Ascending aorta (tissue), 2 donors: ENCODE results near the gene HLA-DRB1. TPM values are rescaled to one million over a fixed set of nuclear protein-coding genes. Genes with fewer than 3 reads are reported as not detected.
A peak's percentile ranks its signal among the peaks of the same experiment; 100 is the strongest.
"Not testable (repeated sequence)": the region's sequence is repeated elsewhere in the genome, so short reads cannot be mapped to it uniquely, and the experiment has no call there.

ENCODE experiments used
- DNase-seq, 2 donors: peaks; one replicate each; pipeline ENCODE4 v3.0.0-alpha.2; 2019; ENCODE audit warnings: low spot score in 2 of 2
- H3K27ac ChIP-seq, 2 donors: fragments of 200-600 bp; sonication (generic); one replicate each; pipeline ENCODE4 v1.5.1; 2016 to 2017; ENCODE audit warnings: mild to moderate bottlenecking in 1 of 2
- H3K27me3 ChIP-seq: fragments of 200-600 bp; sonication (generic); one replicate; pipeline ENCODE4 v1.5.1; 2017
- H3K36me3 ChIP-seq, 2 donors: fragments of 200-600 bp; sonication (generic); one replicate each; pipeline ENCODE4 v1.5.1; 2016
- H3K4me1 ChIP-seq, 2 donors: fragments of 200-600 bp; sonication (generic); one replicate each; pipeline ENCODE4 v1.5.1; 2016 to 2017; ENCODE audit warnings: mild to moderate bottlenecking in 1 of 2
- H3K4me3 ChIP-seq, 2 donors: fragments of 200-600 bp; sonication (generic); one replicate each; pipeline ENCODE4 v1.5.1; 2016 to 2017; ENCODE audit warnings: mild to moderate bottlenecking in 1 of 2
- H3K9me3 ChIP-seq, 2 donors: fragments of 200-600 bp; sonication (generic); one replicate each; pipeline ENCODE4 v1.5.1; 2016
- intact Hi-C: fragments of 100-400 bp; cut with DNase I; formaldehyde crosslinking; loops from one replicate; pipeline ENCODE4 v1.15.1; 2023
- total RNA-seq: library from RNA; depleted of rRNA; stranded (reverse); fragments of >200 nt; gene quantifications from one replicate; pipeline ENCODE4 v1.1.0, GENCODE V29; 2016
- TF ChIP-seq, protein P1 (sequence below), 3 experiments: fragments of 200-600 bp in 2 of 3; fragments of 450-650 bp in 1 of 3; sonication (generic) in 2 of 3; IDR thresholded peaks; one replicate each; pipeline ENCODE4 v1.5.1; 2016 to 2019; ENCODE audit warnings: antibody characterized with exemption in 3 of 3, mild to moderate bottlenecking in 1 of 3, moderate library complexity in 1 of 3

The HLA-DRB1 gene
- total RNA-seq, 1 donor from 2014 or later: 82.5 TPM

DNA sequence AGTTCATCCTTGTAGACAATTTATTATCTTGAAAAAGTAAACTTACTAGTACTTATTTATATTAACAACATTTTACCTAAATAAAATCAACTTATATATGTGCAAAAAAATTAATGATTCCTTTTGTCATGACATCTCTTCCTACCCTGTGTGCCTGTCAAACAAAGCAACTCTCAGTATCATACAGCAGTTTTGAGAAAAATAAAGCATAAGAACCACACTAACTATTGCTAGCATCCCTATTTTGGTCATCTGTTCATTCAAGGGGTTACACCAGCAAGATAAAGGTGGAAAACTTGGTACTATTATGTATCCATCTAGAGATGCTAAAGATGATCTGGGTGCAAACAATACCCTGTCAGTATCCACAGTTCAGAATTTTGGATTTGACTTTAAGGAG, 7.4 kb upstream of the HLA-DRB1 start:
- H3K27me3 ChIP-seq: no peaks in the 10 kb centered on the region
- no peak for DNase-seq
- H3K4me3 ChIP-seq: no peak overlapping the region
- TF ChIP-seq, protein P1, sequence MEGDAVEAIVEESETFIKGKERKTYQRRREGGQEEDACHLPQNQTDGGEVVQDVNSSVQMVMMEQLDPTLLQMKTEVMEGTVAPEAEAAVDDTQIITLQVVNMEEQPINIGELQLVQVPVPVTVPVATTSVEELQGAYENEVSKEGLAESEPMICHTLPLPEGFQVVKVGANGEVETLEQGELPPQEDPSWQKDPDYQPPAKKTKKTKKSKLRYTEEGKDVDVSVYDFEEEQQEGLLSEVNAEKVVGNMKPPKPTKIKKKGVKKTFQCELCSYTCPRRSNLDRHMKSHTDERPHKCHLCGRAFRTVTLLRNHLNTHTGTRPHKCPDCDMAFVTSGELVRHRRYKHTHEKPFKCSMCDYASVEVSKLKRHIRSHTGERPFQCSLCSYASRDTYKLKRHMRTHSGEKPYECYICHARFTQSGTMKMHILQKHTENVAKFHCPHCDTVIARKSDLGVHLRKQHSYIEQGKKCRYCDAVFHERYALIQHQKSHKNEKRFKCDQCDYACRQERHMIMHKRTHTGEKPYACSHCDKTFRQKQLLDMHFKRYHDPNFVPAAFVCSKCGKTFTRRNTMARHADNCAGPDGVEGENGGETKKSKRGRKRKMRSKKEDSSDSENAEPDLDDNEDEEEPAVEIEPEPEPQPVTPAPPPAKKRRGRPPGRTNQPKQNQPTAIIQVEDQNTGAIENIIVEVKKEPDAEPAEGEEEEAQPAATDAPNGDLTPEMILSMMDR (IDR thresholded peaks at IDR 0.05): no peak
- no peaks in the 10 kb centered on the region for H3K4me1 ChIP-seq
- H3K36me3 ChIP-seq: no peaks in the 10 kb centered on the region
- H3K27ac ChIP-seq: no peak overlapping the region
- no peaks in the 10 kb centered on the region for H3K9me3 ChIP-seq
- intact Hi-C loops: no loop called here

DNA sequence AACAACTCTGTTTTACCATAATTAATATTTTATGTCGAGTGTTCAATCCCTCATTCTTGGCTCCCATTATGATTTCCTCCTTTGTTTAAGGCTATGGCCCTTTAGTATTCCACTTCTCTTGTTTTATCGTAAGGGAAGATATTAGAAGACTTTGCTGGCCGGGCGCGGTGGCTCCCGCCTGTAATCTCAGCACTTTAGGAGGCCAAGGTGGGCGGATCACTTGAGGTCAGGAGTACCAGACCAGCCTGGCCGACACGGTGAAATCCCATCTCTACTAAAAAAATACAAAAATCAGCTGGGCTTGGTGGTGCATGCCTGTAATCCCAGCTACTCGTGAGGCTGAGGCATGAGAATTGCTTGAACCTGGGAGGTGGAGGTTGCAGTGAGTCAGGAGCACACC, 1.1 kb upstream of the HLA-DRB1 start:
- DNase-seq, H3K9me3 ChIP-seq, H3K27ac ChIP-seq, intact Hi-C loops, H3K4me3 ChIP-seq, H3K36me3 ChIP-seq, H3K4me1 ChIP-seq, H3K27me3 ChIP-seq: not testable (repeated sequence)

- Histone ChIP-seq H3K9me3 (no peaks in the 10 kb centered on the region), H3K27me3 (no peaks in the 10 kb centered on the region), H3K4me1 (no peaks in the 10 kb centered on the region), H3K36me3 (no peaks in the 10 kb centered on the region), H3K27ac (no peak overlapping the region), H3K4me3 (peak overlapping the region in 1 of 2 donors; percentile 19)
- intact Hi-C loops: loop anchor here (5.0 kb wide), 1 partner anchor 61 kb away; no protein-coding TSS in a partner anchor
- no peak for DNase-seq
- TF ChIP-seq, protein P1 (IDR thresholded peaks at IDR 0.05): no peak
Measured at GRCh38 chr6:32588156-32588555, 1.5 kb downstream of the HLA-DRB1 start.

DNA sequence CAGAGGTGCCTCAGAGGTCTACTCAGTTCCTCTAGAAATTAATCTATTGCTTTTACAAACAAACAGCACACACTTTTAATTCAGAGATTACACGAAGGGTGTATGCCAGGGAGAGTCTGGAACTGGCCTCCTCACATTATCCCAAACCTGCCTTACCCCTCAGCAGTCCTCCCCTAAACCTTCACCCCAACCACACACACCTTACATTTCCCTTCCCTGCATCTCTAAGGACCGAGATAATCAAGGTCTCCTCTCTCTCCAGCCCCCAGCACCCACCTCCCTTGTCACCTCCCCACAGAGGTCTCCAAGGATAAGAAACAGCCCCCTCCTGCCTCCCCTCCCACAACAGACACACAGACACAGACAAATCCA, 6.1 kb downstream of the HLA-DRB1 start:
- Histone ChIP-seq H3K27ac (no peak overlapping the region), H3K9me3 (no peaks in the 10 kb centered on the region), H3K4me1 (no peaks in the 10 kb centered on the region), H3K27me3 (no peaks in the 10 kb centered on the region), H3K4me3 (no peak overlapping the region), H3K36me3 (no peaks in the 10 kb centered on the region)
- intact Hi-C loops: no loop called here
- no peak for DNase-seq
- TF ChIP-seq, protein P1 (IDR thresholded peaks at IDR 0.05): no peak

DNA sequence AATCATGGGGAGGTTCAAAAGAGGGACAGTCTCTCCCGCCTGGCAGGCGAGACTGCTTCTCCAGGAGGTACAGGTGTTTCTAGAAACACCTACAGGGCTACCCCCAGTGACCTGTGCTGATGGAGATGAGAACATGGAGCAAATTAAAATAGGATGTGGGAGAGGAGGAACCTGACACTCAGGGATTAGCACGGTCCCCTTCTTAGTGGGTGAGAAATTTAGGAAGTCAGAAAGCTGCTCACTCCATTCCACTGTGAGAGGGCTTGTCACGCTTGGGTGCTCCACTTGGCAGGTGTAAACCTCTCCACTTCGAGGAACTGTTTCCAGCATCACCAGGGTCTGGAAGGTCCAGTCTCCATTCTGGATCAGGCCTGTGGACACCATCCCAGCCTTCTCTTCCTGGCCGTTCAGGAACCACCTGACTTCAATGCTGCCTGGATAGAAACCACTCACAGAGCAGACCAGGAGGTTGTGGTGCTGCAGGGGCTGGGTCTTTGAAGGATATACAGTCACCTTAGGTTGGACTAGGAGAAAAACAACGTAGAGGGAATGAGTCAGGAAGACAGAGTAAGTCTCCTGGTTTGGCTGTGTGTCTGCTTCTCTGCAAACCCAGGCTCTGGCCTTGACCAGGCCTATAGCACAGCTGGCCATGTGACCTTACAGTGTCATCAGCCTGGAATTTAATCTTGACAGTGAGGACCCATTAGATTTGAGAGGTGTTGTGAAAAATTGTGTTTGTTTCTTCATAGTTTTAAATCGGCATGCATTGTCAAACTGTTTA, 8.1 kb downstream of the HLA-DRB1 start:
- TF ChIP-seq, protein P1 (IDR thresholded peaks at IDR 0.05): no peak
- Histone ChIP-seq H3K27me3 (no peaks in the 10 kb centered on the region), H3K9me3 (no peaks in the 10 kb centered on the region), H3K4me3 (no peak overlapping the region), H3K36me3 (no peaks in the 10 kb centered on the region), H3K27ac (no peak overlapping the region), H3K4me1 (no peaks in the 10 kb centered on the region)
- no peak for DNase-seq
- intact Hi-C loops: no loop called here

- TF ChIP-seq, protein P1 (IDR thresholded peaks at IDR 0.05): no peak
- no peak for DNase-seq
Measured at GRCh38 chr6:32580593-32580992, 9.1 kb downstream of the HLA-DRB1 start.

More at GRCh38 chr6:32580593-32580992, 9.1 kb downstream of the HLA-DRB1 start:
- no peak overlapping the region for H3K27ac ChIP-seq
- no peaks in the 10 kb centered on the region for H3K36me3 ChIP-seq
- no peak overlapping the region for H3K4me3 ChIP-seq
- no peaks in the 10 kb centered on the region for H3K27me3 ChIP-seq
- no peaks in the 10 kb centered on the region for H3K4me1 ChIP-seq
- H3K9me3 ChIP-seq: no peaks in the 10 kb centered on the region
- intact Hi-C loops: no loop called here
